Trophoblast cell (in vitro differentiated cells and primary cell): Measurements from ENCODE around the gene NTN5.

Source experiments
- DNase-seq, 2 donors: peaks; one replicate each; pipeline ENCODE4 v3.0.0-alpha.2; 2016
- H2AFZ ChIP-seq: 2 replicates; pipeline ENCODE4 v1.6.1; 2013; ENCODE audit warnings: low read length, moderate library complexity, mild to moderate bottlenecking; ENCODE audit not compliant: insufficient read depth, poor library complexity
- H2AK5ac ChIP-seq: 2 replicates; pipeline ENCODE4 v1.6.1; 2013; ENCODE audit warnings: mild to moderate bottlenecking, low read length
- H2BK120ac ChIP-seq: 2 replicates; pipeline ENCODE4 v1.6.1; 2013; ENCODE audit warnings: low read length, mild to moderate bottlenecking, moderate library complexity; ENCODE audit not compliant: insufficient read depth, poor library complexity
- H2BK12ac ChIP-seq: 2 replicates; pipeline ENCODE4 v1.6.1; 2013; ENCODE audit warnings: mild to moderate bottlenecking, low read length, moderate library complexity
- H2BK5ac ChIP-seq: 2 replicates; pipeline ENCODE4 v1.6.1; 2013; ENCODE audit warnings: low read length, low read depth, moderate library complexity, mild to moderate bottlenecking; ENCODE audit not compliant: poor library complexity
- H3K14ac ChIP-seq: 2 replicates; pipeline ENCODE4 v1.6.1; 2013; ENCODE audit warnings: mild to moderate bottlenecking, low read length
- H3K18ac ChIP-seq: 2 replicates; pipeline ENCODE4 v1.6.1; 2013; ENCODE audit warnings: mild to moderate bottlenecking, low read length
- H3K23ac ChIP-seq: 2 replicates; pipeline ENCODE4 v1.6.1; 2013; ENCODE audit warnings: low read length
- H3K27ac ChIP-seq: 2 replicates; pipeline ENCODE4 v1.5.1; 2013; ENCODE audit warnings: low read depth, mild to moderate bottlenecking, inconsistent platforms, low read length, moderate library complexity
- H3K27me3 ChIP-seq: 2 replicates; pipeline ENCODE4 v1.6.1; 2013; ENCODE audit warnings: inconsistent platforms, mild to moderate bottlenecking, low read length, moderate library complexity; ENCODE audit not compliant: insufficient read depth
- H3K36me3 ChIP-seq, 2 experiments: 1 replicate in 1 of 2; 2 replicates in 1 of 2; pipeline ENCODE4 v1.6.1; 2013; ENCODE audit warnings: low read length in 2 of 2, mild to moderate bottlenecking in 2 of 2, moderate library complexity in 1 of 2; ENCODE audit not compliant: insufficient read depth in 2 of 2, control insufficient read depth in 1 of 2
- H3K4ac ChIP-seq: 2 replicates; pipeline ENCODE4 v1.6.1; 2013; ENCODE audit warnings: low read depth, mild to moderate bottlenecking, low read length, moderate library complexity
- H3K4me1 ChIP-seq, 2 experiments: 1 replicate in 1 of 2; 2 replicates in 1 of 2; pipeline ENCODE4 v1.6.1; 2013; ENCODE audit warnings: low read length in 2 of 2, mild to moderate bottlenecking in 2 of 2, moderate library complexity in 1 of 2; ENCODE audit not compliant: insufficient read depth in 2 of 2, control insufficient read depth in 1 of 2
- H3K4me2 ChIP-seq: 2 replicates; pipeline ENCODE4 v1.6.1; 2013; ENCODE audit warnings: inconsistent platforms, mild to moderate bottlenecking, low read length, moderate library complexity
- H3K4me3 ChIP-seq: 2 replicates; pipeline ENCODE4 v1.5.1; 2013; ENCODE audit warnings: mild to moderate bottlenecking, low read depth, low read length, inconsistent platforms
- H3K79me1 ChIP-seq: one replicate; pipeline ENCODE4 v1.6.1; 2013; ENCODE audit warnings: low read length
- H3K79me2 ChIP-seq: 2 replicates; pipeline ENCODE4 v1.6.1; 2013; ENCODE audit warnings: low read length, mild to moderate bottlenecking; ENCODE audit not compliant: control insufficient read depth, insufficient read depth, poor library complexity
- H3K9ac ChIP-seq: 2 replicates; pipeline ENCODE4 v1.6.1; 2013; ENCODE audit warnings: mild to moderate bottlenecking, low read length
- H3K9me3 ChIP-seq: 2 replicates; pipeline ENCODE4 v1.6.1; 2013; ENCODE audit warnings: low read depth, mild to moderate bottlenecking, control low read depth, inconsistent platforms, low read length; ENCODE audit not compliant: insufficient read depth
- H4K12ac ChIP-seq: 2 replicates; pipeline ENCODE4 v1.6.1; 2013; ENCODE audit warnings: low read depth, mild to moderate bottlenecking, low read length, moderate library complexity
- H4K8ac ChIP-seq: 2 replicates; pipeline ENCODE4 v1.6.1; 2013; ENCODE audit warnings: low read depth, mild to moderate bottlenecking, low read length, moderate library complexity
- H4K91ac ChIP-seq: one replicate; pipeline ENCODE4 v1.6.1; 2013; ENCODE audit warnings: low read depth, mild to moderate bottlenecking, low read length, moderate library complexity
- WGBS: extraction: QIAGEN DNeasy Blood & Tissue Kit; methylation state at CpG from one replicate; pipeline ENCODE4 v1.1.7; 2013; ENCODE audit warnings: missing lambda C conversion rate; ENCODE audit not compliant: insufficient read length, insufficient coverage; ENCODE audit errors: extremely low coverage; 5-methylcytosine and 5-hydroxymethylcytosine counted together

Gene NTN5

GRCh38 chr19:48629297-48629598 is 43.6 kb downstream of the NTN5 start:
- Histone ChIP-seq H3K9ac (no peak overlapping the region), H2AFZ (no peak overlapping the region), H2BK120ac (no peak overlapping the region), H3K9me3 (peaks cover 3% of the 10 kb centered on the region), H3K79me2 (no peaks in the 10 kb centered on the region), H3K4ac (no peak overlapping the region), H3K4me2 (no peak overlapping the region), H3K18ac (no peak overlapping the region), H3K14ac (no peak overlapping the region), H3K23ac (no peak overlapping the region), H3K79me1 (peaks cover 2% of the 10 kb centered on the region), H3K36me3 (peaks cover 2 to 3% of the 10 kb centered on the region in 2 experiments), H2BK5ac (no peak overlapping the region), H4K12ac (no peak overlapping the region), H3K4me1 (peaks cover 12 to 32% of the 10 kb centered on the region in 2 experiments), H4K91ac (no peak overlapping the region), H2BK12ac (no peak overlapping the region), H4K8ac (no peak overlapping the region), H2AK5ac (no peak overlapping the region), H3K4me3 (no peak overlapping the region), H3K27ac (no peak overlapping the region), H3K27me3 (no peaks in the 10 kb centered on the region)
- DNase-seq, result no peak
- no CpG with 5 or more reads among the region's 22 CpGs for WGBS

- Histone ChIP-seq H3K27me3 (no peaks in the 10 kb centered on the region), H3K79me2 (no peaks in the 10 kb centered on the region), H2BK12ac (no peak overlapping the region), H3K4me3 (no peak overlapping the region), H4K8ac (no peak overlapping the region), H3K4me2 (no peak overlapping the region), H3K9me3 (peaks cover 3% of the 10 kb centered on the region), H2AK5ac (no peak overlapping the region), H3K9ac (no peak overlapping the region), H3K4me1 (peaks cover 10 to 30% of the 10 kb centered on the region in 2 experiments), H3K27ac (no peak overlapping the region), H4K91ac (no peak overlapping the region), H3K36me3 (peaks cover 2 to 3% of the 10 kb centered on the region in 2 experiments), H2BK5ac (no peak overlapping the region), H3K23ac (no peak overlapping the region), H2BK120ac (no peak overlapping the region), H3K79me1 (peaks cover 3% of the 10 kb centered on the region), H4K12ac (no peak overlapping the region), H2AFZ (no peak overlapping the region), H3K4ac (no peak overlapping the region), H3K18ac (no peak overlapping the region), H3K14ac (no peak overlapping the region)
- no CpG with 5 or more reads among the region's 34 CpGs for WGBS
- no peak for DNase-seq
Measured at GRCh38 chr19:48628486-48629296, 44.1 kb downstream of the NTN5 start.

GRCh38 chr19:48627865-48628314 is 44.9 kb downstream of the NTN5 start:
- DNase-seq, result no peak
- Histone ChIP-seq H2AFZ (no peak overlapping the region), H3K4ac (no peak overlapping the region), H2BK120ac (no peak overlapping the region), H3K4me3 (no peak overlapping the region), H3K27ac (no peak overlapping the region), H2BK5ac (no peak overlapping the region), H3K14ac (no peak overlapping the region), H3K79me2 (no peaks in the 10 kb centered on the region), H2BK12ac (no peak overlapping the region), H3K23ac (no peak overlapping the region), H3K18ac (no peak overlapping the region), H2AK5ac (no peak overlapping the region), H3K79me1 (peaks cover 5% of the 10 kb centered on the region), H3K36me3 (peaks cover 2 to 3% of the 10 kb centered on the region in 2 experiments), H4K8ac (no peak overlapping the region), H3K4me1 (peaks cover 10 to 26% of the 10 kb centered on the region in 2 experiments), H4K91ac (no peak overlapping the region), H3K27me3 (no peaks in the 10 kb centered on the region), H3K4me2 (no peak overlapping the region), H4K12ac (no peak overlapping the region), H3K9me3 (no peaks in the 10 kb centered on the region), H3K9ac (no peak overlapping the region)
- WGBS, result no CpG with 5 or more reads among the region's 17 CpGs

GRCh38 chr19:48627201-48627864 is 45.5 kb downstream of the NTN5 start:
- no CpG with 5 or more reads among the region's 6 CpGs for WGBS
- DNase-seq, result no peak
- H2BK5ac ChIP-seq, result no peak overlapping the region

More at GRCh38 chr19:48627201-48627864, 45.5 kb downstream of the NTN5 start:
- Histone ChIP-seq H3K27me3 (no peaks in the 10 kb centered on the region), H3K4me1 (peaks cover 10 to 23% of the 10 kb centered on the region in 2 experiments), H3K4me2 (no peak overlapping the region), H4K91ac (no peak overlapping the region), H3K9me3 (no peaks in the 10 kb centered on the region), H3K23ac (no peak overlapping the region), H3K18ac (no peak overlapping the region), H2AFZ (no peak overlapping the region), H3K9ac (no peak overlapping the region), H3K36me3 (peaks cover 2 to 3% of the 10 kb centered on the region in 2 experiments), H3K79me1 (peaks cover 5% of the 10 kb centered on the region), H2BK12ac (no peak overlapping the region), H3K79me2 (no peaks in the 10 kb centered on the region), H3K14ac (no peak overlapping the region), H2BK120ac (no peak overlapping the region), H3K4ac (no peak overlapping the region), H4K12ac (no peak overlapping the region), H4K8ac (no peak overlapping the region), H3K4me3 (no peak overlapping the region), H3K27ac (no peak overlapping the region), H2AK5ac (no peak overlapping the region)
